Activated T-cell treated with anti-CD3 and anti-CD28 coated beads for 48 hours (primary cell): ENCODE measurements around the gene SPRY2.

Experiments used
- DNase-seq: peaks from one replicate; pipeline ENCODE4 v3.0.0-alpha.2; 2020; ENCODE audit warnings: low read depth

SPRY2 gene

DNA sequence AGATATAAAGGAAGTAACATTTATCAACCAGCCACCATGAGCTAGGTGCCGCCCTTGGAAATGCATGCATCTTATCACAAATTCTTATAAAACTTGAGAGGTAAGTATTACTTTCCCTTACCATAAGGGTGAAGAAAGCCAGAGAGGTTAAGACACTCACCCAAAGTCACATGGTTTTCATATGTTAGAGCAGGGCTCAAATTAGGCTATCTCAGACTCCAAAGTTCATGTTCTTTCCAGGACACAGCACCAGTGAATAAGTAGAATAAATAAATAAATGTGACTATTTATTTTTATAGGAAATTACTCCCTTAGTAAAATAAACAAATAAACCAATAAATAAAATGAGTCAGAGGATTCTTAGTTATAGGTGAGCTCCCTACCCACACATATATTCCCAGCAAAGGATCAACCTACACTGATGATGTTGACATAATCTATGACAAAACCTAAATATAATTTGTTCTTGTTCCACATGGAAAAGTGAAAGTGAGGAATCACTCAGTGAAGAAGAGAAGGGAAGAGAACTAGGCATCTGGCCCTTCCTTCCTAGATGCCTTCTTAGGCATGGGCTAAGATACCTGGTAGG lies 27.2 kb downstream of the SPRY2 start:
- no peak for DNase-seq

DNA sequence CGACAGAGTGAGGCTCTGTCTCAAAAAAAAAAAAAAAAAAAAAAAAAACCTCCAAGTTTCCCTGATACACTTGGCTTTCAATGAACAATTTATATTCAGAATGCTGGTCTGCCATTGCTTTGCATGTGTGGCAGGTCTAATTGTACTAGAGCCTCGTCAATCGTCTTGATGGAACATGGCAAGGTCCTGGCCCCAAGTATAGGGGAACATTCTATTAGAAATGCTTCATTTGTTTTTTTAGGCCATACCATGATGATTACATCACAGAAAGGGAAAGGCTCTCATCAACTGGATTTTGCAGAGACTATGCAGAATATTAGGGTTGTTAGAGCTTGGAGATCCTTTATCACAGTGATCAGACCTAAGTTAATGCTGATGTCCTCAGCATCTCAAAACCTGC lies 28.0 kb downstream of the SPRY2 start:
- no peak for DNase-seq

DNA sequence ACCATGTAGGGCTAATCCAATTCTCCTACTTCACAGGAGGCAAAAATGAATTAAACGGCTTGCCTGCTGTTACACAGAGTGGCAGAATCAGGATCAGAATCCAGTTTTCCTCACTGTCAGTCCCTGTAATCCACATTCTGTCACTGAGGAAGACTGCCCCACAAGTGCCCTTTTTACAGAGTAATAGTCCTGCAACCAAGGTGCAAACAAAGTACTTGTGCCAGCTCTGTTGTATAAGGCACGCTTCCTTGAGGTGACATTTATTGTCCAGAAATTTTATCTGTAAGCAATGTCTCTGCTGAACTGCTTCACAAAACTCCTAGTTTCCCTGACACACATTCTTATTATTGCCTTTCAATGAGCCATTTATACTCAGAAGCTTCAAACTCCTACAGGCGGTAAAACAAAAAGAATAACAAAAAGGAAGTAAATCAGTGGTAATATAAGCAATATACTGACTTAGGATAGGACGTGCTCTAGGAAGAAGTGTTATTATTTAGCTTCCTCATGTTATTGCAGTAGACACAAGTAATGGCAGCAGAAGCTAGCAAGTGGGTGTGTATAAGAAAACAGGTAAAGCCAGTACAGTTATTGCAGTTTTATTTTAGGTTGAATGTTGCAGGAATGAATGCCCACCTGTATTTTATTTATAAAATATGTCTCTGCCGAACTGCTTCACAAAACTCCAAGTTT lies 28.8 kb downstream of the SPRY2 start:
- DNase-seq: no peak

DNA sequence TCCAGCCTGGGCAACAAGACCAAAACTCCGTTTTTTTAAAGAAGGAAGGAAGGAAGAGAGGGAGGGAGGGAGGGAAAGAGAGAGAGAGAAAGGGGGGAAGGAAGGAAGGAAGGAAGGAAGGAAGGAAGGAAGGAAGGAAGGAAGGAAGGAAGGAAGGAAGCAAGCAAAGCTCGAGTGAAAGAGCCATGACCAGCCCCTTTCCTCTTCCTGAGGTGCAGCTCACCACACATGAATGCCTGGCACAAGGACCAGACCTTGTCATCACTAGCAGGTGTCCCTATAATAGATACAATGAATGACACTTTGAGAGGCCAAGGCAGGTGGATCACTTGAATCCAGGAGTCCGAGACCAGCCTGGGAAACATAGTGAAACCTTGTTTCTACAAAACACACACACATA lies 31.0 kb downstream of the SPRY2 start:
- DNase-seq: no peak

DNA sequence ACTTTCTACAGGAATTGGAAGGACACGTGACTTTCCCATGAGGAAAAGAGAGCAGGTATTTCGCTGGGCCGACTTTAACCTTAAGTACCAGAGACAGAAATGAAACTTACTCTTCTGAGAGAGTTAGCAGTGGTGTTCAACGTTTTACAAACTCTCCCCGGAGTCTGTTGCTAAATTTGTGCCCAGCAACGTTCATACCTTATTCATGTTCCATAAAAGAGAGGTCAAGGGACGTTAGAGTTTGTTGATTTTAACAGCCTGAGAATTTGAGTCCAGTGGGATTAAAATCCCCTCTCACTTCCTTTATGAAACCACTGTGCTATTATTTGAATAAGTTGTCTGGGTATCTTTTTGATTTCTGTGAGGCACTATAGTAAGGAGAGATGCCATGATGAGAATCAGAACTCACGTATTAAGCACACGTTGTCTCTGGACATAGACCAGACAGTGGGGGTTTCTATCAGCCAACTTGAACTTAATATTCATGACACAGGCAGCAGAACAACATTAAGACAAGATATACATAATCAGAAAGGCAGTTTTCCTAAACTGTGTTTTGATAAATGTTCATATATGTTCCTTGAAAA lies 33.4 kb downstream of the SPRY2 start:
- DNase-seq: no peak

DNA sequence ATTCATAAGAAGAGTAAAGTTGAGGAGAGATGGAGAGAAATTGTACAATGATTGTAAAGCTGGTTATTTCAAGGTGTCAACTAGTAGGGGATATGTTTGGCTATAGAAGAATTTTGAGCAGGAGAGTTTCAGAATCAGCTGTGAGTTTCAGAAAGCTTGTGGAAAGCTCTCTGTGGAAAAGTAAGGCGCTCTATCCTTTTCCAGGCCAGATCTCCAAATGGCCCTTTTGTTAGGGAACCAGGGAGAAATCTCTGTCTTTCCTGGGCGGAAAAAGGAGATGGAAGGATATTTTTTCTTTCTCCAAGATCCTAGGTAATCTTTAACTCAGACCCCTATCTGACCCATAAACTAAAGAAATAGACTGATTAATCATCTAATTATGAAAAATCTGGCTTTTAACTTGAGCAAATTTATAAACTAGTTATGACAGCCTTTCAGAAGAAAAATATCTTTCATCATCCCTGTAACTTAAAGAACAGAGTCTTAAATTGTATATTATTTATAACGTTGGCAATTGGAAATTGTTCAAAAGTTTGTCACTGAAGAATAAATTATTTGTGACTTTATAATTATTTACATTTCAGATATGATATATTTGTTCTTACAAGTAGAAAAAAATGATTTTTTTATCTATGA lies 34.5 kb downstream of the SPRY2 start:
- DNase-seq: no peak

DNA sequence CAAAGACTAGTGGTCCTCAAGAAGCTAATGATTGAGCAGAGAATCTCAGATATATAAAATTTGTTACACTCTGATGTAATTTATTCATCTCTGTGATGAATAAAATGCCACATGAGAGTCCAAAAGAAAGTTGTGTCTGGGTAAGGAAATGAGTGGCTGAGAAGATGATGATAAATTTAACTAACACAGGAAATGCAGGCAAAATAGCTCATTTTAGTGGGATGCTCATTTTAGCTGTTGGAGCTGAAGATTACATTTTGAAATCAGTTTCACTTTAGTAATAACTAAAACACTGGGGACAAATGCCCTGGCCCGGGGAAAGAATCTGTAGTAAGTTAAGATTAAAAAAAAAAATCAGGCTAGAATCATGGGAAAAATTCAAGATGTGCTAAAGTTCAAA lies 35.2 kb downstream of the SPRY2 start:
- DNase-seq: no peak

DNA sequence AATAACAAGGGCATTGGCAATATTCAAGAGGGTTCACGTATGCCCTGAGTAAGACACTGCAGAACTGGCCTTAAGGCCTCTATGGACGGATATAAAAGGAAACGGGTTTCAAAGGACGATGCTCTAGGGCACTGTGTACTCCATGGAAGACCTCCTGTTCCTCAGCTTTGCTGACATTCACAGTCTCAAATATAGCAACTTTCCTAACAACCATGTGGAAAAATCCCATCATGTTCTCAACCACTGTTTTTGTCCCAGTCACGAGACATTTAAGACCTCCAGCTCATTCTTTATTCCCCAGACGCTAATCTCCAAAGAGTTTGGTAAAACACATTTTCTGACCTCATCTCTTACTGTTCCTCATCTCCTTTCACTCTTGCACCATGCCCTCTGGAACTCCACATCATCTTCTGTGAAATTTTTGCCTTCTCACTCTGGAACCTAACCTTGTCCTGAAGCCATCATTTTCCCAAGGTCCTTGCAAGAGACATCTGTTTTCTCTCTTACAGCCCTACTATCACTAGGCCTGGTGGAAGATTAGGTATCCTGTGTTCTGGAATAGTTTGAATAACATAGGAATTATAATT lies 37.6 kb downstream of the SPRY2 start:
- DNase-seq: no peak

DNA sequence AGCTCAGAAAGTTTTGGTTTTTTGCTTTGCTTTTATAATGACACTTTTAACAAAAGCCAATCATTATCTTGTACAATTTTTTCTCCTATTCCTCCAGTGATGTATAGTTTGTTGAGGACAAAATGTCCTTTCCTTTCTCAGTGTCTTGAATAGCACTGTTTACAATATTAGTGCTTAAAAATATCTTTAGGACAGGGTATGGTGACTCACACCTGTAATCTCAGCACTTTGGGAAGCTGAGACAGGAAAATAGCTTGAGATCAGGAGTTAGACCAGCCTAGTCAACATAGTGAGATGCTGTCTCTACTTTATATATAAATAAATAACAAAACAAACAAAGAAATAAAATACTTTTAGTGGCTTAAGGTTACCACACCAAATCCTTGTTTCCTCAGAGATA lies 41.9 kb downstream of the SPRY2 start:
- no peak for DNase-seq

DNA sequence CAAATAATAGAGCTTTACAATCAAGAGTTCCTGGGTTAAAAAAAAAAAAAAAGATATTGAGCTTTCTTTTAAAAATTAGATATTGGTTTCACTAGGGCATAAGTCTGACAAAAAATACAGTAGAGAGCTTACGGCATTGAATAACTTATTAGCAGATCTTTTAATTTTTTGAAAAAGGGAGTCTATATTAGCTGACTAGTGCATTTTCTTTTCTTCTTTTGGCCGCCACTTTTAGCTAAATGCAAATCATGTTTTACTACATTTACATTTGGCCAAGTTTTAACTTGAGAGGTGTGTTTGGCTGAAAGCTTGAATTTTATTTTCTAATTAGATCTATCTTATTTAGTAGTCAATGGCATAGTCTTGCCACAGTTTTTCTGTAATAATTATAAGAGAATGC lies 43.4 kb downstream of the SPRY2 start:
- DNase-seq: no peak

DNA sequence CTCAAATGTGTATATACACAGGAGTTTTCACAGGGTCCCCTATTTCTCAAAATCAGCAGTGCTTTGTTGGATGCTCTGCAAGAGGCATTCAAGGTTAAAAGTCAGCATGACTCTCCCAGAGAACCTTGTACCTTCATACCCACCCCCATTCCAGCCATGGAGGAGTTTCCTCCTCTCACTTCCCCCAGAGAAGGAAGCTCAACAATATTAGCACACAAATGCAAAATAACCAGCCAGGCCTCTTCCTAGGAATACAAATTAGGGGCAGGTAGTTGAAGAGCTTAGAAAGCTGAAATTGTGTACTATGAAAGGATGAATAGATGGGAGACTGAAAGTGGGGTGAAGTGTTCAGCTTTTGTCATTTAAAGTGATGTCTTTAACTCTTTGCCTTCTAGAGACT lies 43.8 kb downstream of the SPRY2 start:
- DNase-seq: no peak

DNA sequence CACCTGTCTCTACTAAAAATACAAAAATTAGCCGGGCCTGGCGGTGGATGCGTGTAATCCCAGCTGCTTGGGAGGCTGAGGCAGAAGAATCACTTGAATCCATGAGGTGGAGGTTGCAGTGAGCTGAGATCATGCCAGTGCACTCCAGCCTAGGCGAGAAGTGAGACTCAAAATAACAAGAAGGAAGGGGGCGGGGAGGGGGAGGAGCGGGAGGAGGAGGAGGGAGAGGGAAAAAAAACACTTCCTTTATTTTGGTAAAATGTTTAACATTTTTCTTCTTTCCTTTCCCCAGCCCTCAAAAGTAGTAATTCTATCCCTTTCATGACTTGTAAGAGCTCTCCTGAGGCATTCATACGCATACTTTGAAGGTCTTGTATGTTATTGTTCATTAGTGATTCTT lies 44.3 kb downstream of the SPRY2 start:
- DNase-seq: no peak

DNA sequence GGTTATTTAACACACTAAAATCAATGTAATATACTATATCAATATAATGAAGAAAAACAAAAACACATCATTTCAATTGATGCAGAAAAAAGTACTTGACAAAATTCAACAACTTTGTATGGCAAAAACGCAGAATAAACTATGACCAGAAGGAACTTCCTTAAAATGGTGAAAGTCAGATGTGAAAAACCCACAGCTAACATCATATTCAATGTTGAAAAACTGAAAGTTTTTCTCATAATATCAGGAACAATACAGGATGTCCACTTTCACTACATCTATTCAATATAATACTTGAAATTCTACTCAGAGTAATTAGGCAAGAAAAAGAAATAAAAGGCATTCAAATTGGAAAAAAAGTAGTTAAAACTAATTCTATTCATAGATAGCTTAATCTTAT lies 50.3 kb downstream of the SPRY2 start:
- no peak for DNase-seq
